Epithelial cell of esophagus (primary cell): ENCODE measurements around the gene SLC9A8.

Source experiments
- DNase-seq: peaks from one replicate; pipeline ENCODE4 v3.0.0; 2010; ENCODE audit warnings: low read depth
- H3K4me3 ChIP-seq: 2 replicates; pipeline ENCODE4 v1.5.1; 2011; ENCODE audit warnings: mild to moderate bottlenecking, low read length, control low read depth
- CTCF ChIP-seq: IDR thresholded peaks from 2 replicates; pipeline ENCODE4 v1.5.1; 2011; ENCODE audit warnings: low read depth, mild to moderate bottlenecking, low read length, control low read depth, inconsistent platforms; ENCODE audit not compliant: insufficient read depth; ENCODE audit errors: missing control alignments

The SLC9A8 gene

GRCh38 chr20:49878977-49879376 is 66.3 kb downstream of the SLC9A8 start:
- H3K4me3 ChIP-seq, result no peak overlapping the region
- no peak for DNase-seq
- TF ChIP-seq CTCF, result no peak

DNA sequence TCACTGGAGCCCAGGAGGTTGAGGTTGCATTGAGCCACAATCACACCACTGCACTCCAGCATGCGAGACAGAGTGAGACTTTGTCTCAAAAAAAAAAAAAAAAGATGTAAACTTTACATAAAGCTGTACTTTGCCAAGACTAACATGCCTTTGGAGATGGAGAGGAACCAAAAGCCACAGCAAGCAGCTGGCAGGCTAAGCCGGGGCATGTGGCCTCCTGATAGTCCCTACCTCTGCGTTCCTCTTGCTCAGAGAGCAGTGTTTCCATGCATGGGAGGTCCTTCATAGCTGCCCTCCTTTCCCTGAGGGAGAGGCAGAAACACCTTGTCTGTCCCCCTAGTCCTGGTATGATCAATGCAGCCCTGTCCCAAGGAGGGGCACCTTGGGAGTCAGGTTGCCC is 67.5 kb downstream of the SLC9A8 start:
- DNase-seq, result no peak
- no peak for TF ChIP-seq CTCF
- H3K4me3 ChIP-seq, result no peak overlapping the region

DNA sequence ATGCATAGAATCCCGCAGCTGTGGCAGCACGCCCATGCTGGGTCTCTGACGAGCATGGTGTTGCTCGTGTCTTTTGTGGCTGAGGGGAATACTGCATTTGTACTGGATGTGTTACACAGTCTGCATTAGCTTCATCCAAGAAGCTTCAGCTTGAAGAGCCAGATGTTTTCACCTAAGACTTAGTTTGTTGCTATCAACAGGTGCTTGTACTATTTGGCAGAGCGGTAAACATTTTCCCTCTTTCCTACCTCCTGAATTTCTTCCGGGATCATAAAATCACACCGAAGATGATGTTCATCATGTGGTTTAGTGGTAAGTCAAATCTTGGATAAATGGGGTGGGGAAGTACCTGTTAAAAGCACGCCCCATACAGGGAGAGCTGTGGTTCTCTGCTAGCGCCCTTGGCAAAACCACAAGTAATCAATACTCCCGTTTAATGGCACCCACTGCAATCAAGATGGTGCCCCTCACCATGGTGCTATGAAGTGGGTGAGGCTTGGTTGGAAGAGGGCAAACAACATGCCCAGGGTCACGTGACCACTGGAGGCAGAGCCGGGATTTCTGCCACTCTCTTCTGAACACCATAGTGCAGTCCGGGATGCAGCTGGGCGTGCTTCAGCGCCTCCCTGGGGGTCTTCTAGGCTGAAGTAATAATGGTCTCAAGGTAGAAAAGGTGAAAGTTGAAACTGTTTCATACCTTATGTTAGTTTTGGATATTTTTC is 68.3 kb downstream of the SLC9A8 start:
- no peak overlapping the region for H3K4me3 ChIP-seq
- no peak for TF ChIP-seq CTCF
- DNase-seq, result no peak

DNA sequence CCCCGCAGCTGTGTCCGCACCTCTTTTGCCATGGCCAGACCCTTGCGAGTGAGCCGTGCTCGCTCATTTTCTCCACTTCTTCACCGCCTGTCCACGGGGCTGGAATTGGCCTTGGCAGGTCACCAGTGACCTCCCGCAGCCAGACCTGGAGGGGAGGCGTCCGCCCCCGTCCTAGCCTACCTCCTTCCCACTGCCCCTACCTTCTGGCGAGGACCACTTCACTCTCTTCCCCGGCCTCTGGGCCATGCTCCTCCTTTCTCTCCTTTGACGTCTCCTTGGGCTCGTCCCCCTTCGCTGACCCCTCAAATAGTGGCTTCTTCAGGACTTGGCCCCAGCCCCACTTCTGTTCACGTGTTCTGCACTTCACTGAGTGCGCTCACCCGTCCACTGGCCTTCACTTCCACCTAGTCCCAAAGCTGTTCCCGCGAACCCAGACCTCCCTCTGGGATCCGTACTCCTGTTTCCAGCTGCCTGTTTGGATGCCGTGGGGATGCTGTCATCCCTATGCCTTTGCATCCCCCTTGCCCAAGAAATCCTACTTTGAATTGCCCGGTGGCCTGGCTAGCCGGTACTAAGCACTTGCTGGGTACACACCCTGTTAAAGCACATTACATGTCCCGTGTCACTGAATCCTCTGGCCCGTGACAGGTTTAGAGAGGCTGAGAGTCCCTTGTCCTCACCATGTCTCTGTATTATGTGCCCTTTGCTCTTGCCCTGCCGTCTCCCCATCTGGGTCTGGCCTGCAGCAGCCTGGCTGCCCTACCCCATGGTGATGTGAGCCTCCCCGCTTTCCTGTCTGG is 69.7 kb downstream of the SLC9A8 start:
- DNase-seq, result no peak
- no peak overlapping the region for H3K4me3 ChIP-seq
- TF ChIP-seq CTCF, result no peak

DNA sequence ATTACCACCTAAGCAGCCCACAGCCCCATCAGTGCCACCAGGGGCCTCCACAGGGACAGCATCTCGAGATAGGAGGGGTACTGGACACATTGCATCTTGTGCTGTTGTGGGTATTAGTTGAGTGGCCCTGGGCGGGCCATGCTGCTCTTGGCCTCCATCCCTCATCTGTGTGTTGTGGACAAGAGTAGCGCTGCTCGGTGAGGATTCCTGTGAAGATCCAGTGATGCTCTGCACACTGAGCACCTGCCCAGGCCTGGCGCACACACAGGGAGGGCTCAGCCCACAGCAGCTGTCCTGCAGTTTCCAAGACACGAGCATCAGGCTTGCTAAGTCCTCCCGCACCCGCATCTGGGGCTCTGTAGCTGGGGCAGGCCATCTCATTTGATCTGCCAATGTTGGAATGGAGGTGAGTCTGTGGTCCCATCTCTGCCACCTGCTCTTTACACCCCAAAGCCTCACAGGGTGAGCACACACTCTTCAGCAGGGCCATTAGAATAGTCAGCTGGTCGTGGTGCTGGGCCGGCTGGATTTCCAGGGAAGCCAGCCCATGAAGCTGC is 70.7 kb downstream of the SLC9A8 start:
- no peak for DNase-seq
- no peak for TF ChIP-seq CTCF
- H3K4me3 ChIP-seq, result no peak overlapping the region

DNA sequence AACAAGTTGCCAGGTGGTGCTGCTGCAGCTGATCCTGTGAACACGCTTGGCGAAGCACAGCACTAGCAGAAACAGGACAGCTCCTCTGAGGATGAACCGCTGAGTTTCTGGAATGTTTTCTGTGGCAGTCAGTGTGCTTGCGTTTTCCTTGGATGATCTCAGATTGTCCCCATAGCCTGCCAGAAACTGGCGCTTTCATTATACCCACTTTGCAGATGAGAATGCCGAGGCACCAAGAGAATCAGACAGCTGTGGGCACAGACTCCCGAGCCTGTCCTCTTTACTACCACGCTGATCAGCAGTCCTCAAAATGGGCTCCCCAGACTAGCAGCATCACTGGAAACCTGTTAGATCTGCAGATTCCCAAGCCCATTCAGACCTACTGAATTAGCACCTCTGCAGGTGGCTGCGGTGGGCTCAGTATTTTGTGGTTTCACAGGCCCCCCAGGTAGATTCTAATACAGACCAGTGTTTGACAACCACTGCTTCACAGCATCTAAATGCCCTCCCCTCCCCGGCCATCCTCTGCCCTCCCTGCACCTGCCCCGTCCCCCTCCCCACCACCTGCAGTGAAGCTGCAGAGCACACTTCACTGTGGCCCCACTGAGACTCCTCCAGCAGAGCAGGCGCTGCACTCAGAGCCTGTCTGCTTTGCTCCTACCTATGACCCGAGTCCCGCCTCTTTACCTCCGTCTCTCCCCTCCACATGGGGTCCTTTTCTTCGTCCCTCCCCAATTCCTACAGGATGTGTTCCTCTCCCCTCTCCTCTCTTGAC is 73.1 kb downstream of the SLC9A8 start:
- no peak for DNase-seq
- no peak for TF ChIP-seq CTCF
- H3K4me3 ChIP-seq, result no peak overlapping the region
